GM12864 (cell line): ENCODE results near the gene DSTYK.
"Not testable (repeated sequence)": the region's sequence is repeated elsewhere in the genome, so short reads cannot be mapped to it uniquely, and the experiment has no call there.

Experiments used
- DNase-seq: peaks from one replicate; pipeline ENCODE4 v3.0.0-alpha.2; 2011; ENCODE audit warnings: low read depth
- H3K4me3 ChIP-seq: 2 replicates; pipeline ENCODE4 v1.5.1; 2011; ENCODE audit warnings: mild to moderate bottlenecking, low read depth, low read length, control low read depth
- CTCF ChIP-seq: IDR thresholded peaks from 2 replicates; pipeline ENCODE4 v1.5.1; 2011; ENCODE audit warnings: low read depth, mild to moderate bottlenecking, moderate library complexity, low read length, control low read depth, inconsistent platforms; ENCODE audit errors: missing control alignments

Gene DSTYK

GRCh38 chr1:205189131-205189530 lies 22.4 kb downstream of the DSTYK start:
- DNase-seq = no peak
- no peak overlapping the region for H3K4me3 ChIP-seq
- no peak for TF ChIP-seq CTCF

GRCh38 chr1:205188596-205188995 lies 22.9 kb downstream of the DSTYK start:
- H3K4me3 ChIP-seq = no peak overlapping the region
- no peak for TF ChIP-seq CTCF
- no peak for DNase-seq

GRCh38 chr1:205188098-205188497 lies 23.4 kb downstream of the DSTYK start:
- no peak for DNase-seq
- TF ChIP-seq CTCF = no peak
- H3K4me3 ChIP-seq = no peak overlapping the region

- DNase-seq = no peak
- TF ChIP-seq CTCF = no peak
Measured at GRCh38 chr1:205187420-205187819, 24.1 kb downstream of the DSTYK start.

GRCh38 chr1:205186191-205186590 lies 25.3 kb downstream of the DSTYK start:
- TF ChIP-seq CTCF = no peak
- H3K4me3 ChIP-seq = no peak overlapping the region
- no peak for DNase-seq

More at GRCh38 chr1:205187420-205187819, 24.1 kb downstream of the DSTYK start:
- H3K4me3 ChIP-seq = no peak overlapping the region

- no peak for TF ChIP-seq CTCF
- DNase-seq = no peak
- H3K4me3 ChIP-seq = no peak overlapping the region
Measured at GRCh38 chr1:205183676-205184335, 27.7 kb downstream of the DSTYK start.

- no peak for TF ChIP-seq CTCF
- no peak for DNase-seq
- no peak overlapping the region for H3K4me3 ChIP-seq
Measured at GRCh38 chr1:205182930-205183329, 28.6 kb downstream of the DSTYK start.

- H3K4me3 ChIP-seq, DNase-seq: not testable (repeated sequence)
Measured at GRCh38 chr1:205180331-205180730, 31.2 kb downstream of the DSTYK start.
